GM19043 (cell line): ENCODE measurements around the gene STPG3.
A peak's percentile ranks its signal among the peaks of the same experiment; 100 is the strongest.

ENCODE experiments used
- ATAC-seq: cut with Tn5 transposase; IDR thresholded peaks from one replicate; pipeline ENCODE4 v1.9.1; 2021; ENCODE audit warnings: low read depth; ENCODE audit not compliant: unreplicated experiment

The STPG3 gene

GRCh38 chr9:137264067-137264466 is 13.0 kb downstream of the STPG3 start:
- ATAC-seq, result no peak

- ATAC-seq, result no peak
These were observed 14.5 kb downstream of the STPG3 start for GRCh38 chr9:137265496-137266161.

GRCh38 chr9:137266162-137266527 is 15.1 kb downstream of the STPG3 start:
- no peak for ATAC-seq

DNA sequence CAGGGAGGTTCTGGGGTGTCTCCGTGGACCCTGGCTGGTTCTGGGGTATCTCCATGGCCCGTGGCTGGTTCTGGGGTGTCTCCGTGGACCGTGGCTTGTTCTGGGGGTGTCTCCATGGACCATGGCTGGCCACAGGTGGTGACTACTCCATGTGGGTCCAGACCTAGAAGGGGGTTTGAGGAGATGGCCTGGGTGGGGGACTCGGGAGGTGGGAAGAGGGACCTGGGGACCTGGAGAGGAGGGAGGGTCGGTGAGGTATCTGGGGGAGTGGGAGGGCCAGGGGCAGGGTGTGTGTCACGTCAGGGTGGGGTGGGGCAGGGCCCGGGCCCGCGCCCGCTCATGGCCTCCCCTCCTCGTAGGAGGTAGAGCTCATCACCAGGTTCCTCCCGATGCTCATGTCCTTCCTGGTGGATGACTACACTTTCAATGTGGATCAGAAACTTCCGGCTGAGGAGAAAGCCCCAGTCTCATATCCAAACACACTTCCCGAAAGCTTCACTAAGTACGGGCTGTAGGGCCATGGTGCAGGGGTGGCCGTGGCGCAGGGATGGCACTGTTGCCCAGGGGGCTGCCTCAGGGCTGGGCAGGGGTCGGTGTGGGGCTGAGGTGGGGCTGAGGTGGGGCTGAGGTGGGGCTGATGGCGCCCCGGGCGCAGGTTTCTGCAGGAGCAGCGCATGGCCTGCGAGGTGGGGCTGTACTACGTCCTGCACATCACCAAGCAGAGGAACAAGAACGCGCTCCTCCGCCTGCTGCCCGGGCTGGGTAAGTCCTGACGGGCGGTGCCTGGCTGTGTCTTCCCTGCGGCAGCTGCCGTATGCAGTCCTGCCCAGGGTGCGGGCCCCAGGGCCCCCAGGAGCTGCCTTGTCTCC is 15.7 kb downstream of the STPG3 start:
- ATAC-seq, result no peak

DNA sequence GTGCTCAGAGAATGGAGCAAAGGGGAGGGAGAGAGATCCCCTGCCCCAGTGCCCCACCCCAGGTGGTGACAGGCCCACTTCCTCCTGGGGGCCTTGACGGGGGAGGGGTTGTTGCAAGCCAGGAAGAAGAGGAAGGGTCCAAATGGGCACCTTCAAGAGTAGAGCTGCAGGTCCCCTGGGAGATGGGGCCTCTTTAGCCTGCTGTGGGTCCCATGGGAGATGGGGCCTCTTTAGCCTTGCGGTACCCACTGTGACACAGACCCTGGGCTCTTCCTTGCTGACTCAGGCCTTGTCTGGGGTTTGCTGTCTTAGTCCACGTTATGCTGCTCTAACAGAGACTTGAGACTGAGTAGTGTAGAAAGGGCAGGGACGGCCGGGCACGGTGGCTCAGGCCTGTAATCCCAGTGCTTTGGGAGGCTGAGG is 16.9 kb downstream of the STPG3 start:
- ATAC-seq, result no peak

DNA sequence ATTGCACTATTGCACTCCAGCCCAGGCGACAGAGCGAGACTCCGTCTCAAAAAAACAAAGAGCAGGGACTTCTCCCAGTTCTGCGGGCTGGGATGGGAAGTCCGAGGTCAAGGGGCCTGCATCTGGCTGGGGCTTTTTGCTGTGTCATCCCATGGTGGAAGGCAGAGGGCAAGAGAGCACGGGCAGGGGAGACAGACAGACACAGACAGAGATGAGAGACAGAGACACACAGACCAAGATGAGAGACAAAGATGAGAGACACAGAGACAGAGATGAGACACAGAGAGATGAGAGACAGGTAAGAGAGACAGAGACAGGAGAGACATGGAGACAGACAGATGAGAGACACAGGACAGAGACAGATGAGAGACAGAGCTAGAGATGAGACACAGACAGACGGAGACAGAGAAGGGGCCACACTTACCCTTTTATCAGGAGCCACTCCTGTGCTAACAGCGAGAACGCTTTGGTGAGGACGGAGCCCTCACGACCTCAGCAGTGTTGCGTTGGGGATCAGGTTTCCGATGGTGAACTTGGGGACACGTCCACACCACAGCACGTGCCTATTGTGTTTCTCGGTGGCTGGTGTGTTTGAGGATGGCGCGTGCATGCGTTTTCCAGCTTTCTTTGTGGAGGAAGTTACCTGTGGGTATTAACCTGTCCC is 17.6 kb downstream of the STPG3 start:
- ATAC-seq, result no peak

GRCh38 chr9:137269231-137269772 is 18.2 kb downstream of the STPG3 start:
- no peak for ATAC-seq

DNA sequence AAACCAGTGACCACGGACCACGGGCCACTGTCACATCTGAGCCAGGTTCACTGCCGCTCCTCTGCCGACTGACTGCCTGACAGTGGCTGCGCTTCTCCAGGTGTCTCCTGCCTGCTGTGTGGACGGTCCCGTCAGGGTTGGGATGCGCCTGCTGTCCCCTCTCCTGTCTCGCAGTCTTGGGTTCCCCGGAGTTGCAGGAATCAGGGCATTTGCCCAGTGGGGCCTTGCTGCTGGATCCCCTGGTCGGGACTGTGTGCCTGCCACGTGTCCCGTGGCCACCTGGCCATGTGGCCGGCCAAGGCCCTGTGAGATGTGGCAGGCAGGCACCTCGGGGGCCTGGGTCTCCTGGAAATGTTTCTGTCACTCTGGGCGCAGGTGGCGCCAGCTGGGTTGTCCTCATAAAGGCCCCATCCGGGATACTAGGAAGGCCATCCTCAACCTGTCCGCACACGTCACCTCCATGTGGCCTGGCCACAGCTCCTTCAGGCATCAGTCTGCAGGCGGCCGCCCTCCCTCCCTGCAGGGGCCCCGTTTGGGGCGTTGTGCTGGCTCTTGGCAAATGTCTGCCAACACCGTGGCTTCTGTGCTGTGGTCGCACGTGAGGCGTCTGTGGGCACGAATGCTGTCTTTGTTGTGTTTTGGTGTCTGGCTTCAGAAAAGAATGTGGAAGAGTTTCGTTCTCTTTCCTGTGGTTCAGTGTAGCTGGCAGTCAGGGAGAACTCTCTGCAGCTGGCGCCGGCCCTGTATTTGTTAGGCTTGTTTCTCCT is 20.0 kb downstream of the STPG3 start:
- ATAC-seq, result no peak

DNA sequence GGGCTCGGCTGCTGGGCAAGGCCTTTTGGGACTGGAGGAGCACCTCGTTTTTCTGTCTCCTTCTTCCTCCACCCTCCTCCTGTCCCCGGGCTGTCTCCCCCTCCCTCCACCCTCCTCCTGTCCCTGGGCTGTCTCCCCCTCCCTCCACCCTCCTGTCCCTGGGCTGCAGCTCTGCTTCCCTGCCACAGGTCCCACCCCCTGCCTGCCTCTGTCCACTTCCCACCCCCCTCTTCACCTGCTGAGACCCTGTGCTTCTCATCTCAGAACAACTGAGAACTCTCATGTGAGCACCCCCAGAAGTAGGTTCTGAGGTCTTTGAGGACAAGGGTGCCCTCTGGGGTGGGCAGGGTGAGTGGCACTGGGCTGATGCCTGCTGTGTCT is 20.6 kb downstream of the STPG3 start:
- ATAC-seq, result no peak

- ATAC-seq, result no peak
These were observed 21.4 kb downstream of the STPG3 start for GRCh38 chr9:137272241-137273094.

DNA sequence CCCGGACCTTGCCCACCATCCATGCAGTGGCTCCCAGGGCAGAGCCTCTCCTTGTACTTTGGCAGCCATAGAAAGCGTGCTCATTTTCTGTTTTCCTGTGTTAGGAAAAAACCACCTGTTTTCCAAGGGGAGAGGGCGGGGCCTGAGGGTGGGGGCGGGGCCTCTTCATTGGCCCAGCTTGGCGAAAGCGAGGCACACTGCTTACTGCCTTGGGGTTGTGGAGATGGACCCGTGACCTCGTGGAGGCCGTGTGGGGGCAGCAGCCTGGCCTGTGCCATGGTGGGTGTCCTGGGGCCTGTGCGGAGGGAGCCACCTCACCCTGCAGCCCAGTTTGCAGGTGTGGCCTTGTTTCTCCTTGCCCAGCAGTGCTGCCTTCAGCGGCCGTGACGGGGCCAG is 22.0 kb downstream of the STPG3 start:
- ATAC-seq, result no peak

GRCh38 chr9:137273611-137274320 is 22.7 kb downstream of the STPG3 start:
- no peak for ATAC-seq

- no peak for ATAC-seq
These were observed 24.1 kb downstream of the STPG3 start for GRCh38 chr9:137275203-137275587.

GRCh38 chr9:137275588-137276472 is 24.7 kb downstream of the STPG3 start:
- no peak for ATAC-seq

DNA sequence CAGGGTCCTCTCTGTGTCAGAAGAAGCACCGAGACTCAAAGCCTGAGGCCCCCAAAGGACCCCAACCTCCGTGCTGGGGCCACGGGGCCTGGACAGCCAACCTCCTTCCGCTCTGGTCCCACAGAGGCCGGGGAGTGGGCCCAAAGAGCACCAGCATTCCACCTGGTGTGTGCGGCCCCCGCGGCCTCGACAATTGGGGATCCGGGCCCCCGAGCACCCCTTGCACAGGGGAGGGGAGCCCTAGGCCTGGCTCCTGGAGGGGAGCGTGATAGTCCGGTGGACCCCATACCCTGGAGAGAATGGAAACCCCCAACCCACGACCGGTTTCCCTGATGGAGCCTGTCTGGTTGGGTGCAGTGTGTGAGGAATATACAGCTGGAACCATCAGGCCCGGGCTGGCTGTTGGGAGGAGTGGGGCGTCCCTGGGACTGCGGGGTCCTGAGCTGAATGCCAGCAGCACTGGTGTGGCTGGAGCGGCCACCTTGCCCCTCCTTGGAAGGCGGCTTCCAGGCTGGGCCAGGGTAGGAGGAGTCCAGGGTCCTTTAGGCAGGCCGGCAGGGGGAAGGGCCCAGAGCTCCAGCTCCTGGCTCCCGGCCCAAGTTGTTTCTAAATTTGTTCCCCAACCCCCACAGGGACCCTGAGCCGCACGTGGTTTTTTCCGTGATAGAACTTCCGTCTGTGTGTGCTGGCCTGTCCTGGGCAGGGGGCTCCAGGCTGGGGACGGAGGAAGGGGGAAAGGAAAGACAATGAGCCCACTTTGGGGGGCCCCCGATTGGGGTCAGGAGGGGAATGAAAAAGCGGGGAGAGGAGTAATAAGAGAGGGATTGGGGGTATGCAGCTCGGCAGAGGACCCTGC is 25.6 kb downstream of the STPG3 start:
- ATAC-seq, result no peak

GRCh38 chr9:137277329-137278041 is 26.4 kb downstream of the STPG3 start, which contains the start of gene TOR4A:
Gene TOR4A, plus strand, starts transcription at chr9:137277726. Its CDS starts 964 bp downstream, at chr9:137278690.
- peak; percentile 76 for ATAC-seq
